Measurements from ENCODE around the gene TTC12.
A peak's percentile ranks its signal among the peaks of the same experiment; 100 is the strongest.

Gene TTC12

DNA sequence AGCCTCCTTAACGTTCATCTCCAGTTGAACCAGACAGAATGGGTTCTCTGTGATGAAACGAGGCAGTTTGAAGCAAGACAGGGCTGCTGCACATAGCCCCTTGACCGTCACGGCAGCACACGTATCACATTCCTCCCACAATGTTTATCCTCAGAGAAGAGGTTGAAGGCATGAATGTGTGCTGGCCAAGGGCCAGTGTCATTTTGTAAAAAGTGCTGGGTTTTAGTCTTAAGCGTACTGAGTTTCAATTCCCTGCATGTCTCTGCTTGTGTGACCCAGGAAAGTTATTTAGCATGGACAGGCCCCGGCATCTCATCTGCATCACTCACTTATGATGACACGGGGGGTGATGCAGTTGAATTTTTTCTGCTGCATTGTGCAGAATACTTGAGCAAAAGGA lies 31.6 kb downstream of the TTC12 start:
- Histone ChIP-seq H3K27ac (no peak overlapping the region), H3K4me3 (no peak overlapping the region), H3K4me2 (no peak overlapping the region), H3K9me3 (no peaks in the 10 kb centered on the region), H3K9ac (no peak overlapping the region), H3K4me1 (no peaks in the 10 kb centered on the region), H4K20me1 (no peaks in the 10 kb centered on the region), H3K27me3 (no peaks in the 10 kb centered on the region), H3K36me3 (no peaks in the 10 kb centered on the region)
- no peak for TF ChIP-seq Cebpa-rat (IDR thresholded peaks at IDR 0.05)

DNA sequence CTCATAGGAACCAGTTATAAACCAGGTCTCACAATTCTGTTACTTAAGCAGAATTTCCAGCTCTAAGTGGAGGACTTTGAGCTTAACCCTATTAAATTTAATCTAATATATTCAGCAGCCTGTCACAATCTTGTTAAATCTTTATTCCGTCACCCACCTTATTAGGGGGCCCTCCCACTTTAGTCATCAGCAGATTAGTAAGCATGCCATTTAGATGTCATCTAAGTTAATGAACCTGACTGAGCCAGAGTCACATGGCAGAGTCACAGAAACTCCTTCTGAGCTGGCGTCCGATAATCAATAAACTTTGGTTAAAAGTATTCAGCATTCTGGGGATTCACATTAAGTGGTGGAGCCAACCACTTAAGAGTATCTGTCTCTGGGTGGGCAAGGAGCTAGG lies 35.1 kb downstream of the TTC12 start:
- Histone ChIP-seq H3K4me2 (no peak overlapping the region), H3K36me3 (no peaks in the 10 kb centered on the region), H3K9me3 (no peaks in the 10 kb centered on the region), H3K27ac (no peak overlapping the region), H4K20me1 (no peaks in the 10 kb centered on the region), H3K4me1 (no peaks in the 10 kb centered on the region), H3K27me3 (no peaks in the 10 kb centered on the region), H3K9ac (no peak overlapping the region), H3K4me3 (no peak overlapping the region)
- no peak for TF ChIP-seq Cebpa-rat (IDR thresholded peaks at IDR 0.05)

DNA sequence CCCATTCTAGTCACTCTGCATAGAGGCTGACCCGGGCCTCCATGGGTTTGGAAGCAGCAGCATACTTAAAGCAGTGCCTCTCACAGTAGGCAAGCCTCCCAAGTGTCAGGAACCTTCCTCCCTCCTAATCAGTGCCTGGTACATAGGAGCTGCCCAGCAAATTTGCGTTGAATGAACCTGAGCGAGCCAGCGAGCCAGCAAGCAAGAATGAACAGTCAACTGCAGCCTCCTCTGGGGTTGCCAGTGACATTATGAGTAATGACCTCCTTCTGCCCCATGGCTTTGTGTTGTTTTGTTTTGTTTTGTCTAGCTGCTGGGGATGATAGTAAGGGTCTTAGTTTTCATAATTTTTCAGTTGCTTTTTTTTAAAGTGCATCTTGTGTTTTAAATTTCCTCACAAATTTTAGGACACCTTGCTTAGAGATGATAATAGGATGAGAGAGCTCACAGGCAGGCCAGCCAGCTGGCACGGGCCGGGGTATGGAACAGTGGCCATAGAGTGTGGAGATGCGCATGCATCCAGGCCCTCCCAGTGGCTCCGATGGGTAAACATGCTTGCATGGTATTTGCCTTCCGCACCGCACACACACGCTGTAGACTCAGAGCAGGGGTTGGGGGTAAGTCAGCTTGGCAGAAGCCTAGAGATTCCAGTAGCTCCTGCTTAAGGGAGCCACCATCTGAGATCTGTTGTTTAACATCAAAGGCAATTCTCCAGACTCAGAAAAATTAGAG lies 36.1 kb downstream of the TTC12 start:
- H3K4me1 ChIP-seq, result no peaks in the 10 kb centered on the region
- no peaks in the 10 kb centered on the region for H3K27me3 ChIP-seq
- TF ChIP-seq Cebpa-rat (IDR thresholded peaks at IDR 0.05), result no peak
- no peak overlapping the region for H3K27ac ChIP-seq
- H3K4me3 ChIP-seq, result no peak overlapping the region
- no peak overlapping the region for H3K4me2 ChIP-seq
- H3K36me3 ChIP-seq, result no peaks in the 10 kb centered on the region
- H3K9me3 ChIP-seq, result no peaks in the 10 kb centered on the region
- H4K20me1 ChIP-seq, result no peaks in the 10 kb centered on the region
- H3K9ac ChIP-seq, result no peak overlapping the region

DNA sequence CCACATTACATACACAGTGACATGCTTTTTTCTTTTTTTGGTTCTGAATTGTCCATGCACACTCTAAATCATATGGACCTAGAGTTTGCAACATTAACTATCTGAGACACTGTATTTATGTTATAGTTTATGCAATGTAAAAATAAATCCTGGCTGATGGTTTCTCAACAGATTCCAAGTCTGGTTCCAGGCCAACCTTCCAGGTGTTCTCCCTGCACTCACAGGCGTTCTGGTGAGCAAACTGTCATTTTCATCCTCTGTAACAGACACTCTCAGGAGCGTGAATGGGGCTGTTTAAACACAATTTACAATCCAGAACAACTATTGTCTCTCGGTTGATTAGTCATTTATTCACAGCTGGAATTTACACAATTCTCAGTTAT lies 36.7 kb downstream of the TTC12 start:
- Histone ChIP-seq H3K9ac (no peak overlapping the region), H3K9me3 (peaks cover 4% of the 10 kb centered on the region), H3K4me1 (no peaks in the 10 kb centered on the region), H4K20me1 (no peaks in the 10 kb centered on the region), H3K36me3 (no peaks in the 10 kb centered on the region), H3K27ac (no peak overlapping the region), H3K4me3 (no peak overlapping the region), H3K27me3 (no peaks in the 10 kb centered on the region), H3K4me2 (no peak overlapping the region)
- TF ChIP-seq Cebpa-rat (IDR thresholded peaks at IDR 0.05), result no peak

DNA sequence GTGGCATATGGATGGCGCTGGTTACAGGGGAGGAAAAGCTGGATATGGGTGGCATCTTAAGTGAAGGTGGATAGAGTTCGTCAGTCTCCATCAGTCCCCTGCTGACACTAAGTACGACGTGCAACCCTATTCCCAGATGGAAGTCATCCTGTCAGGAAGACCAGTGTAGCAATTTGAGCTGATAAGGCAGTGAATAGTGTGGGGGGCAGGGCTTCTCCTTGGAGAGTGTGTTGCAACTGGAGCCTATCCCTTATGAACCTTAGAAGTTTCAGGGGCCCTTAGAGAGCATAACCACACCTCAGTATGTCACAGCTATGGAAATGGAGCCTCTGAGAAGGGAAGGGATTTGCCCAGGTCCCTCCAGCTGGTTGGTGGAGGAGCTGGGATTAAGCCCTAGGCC lies 37.1 kb downstream of the TTC12 start:
- H3K9me3 ChIP-seq, result peaks cover 8% of the 10 kb centered on the region
- TF ChIP-seq Cebpa-rat (IDR thresholded peaks at IDR 0.05), result no peak
- H3K9ac ChIP-seq, result no peak overlapping the region
- H4K20me1 ChIP-seq, result no peaks in the 10 kb centered on the region
- H3K27me3 ChIP-seq, result no peaks in the 10 kb centered on the region
- H3K27ac ChIP-seq, result no peak overlapping the region
- no peaks in the 10 kb centered on the region for H3K4me1 ChIP-seq
- no peak overlapping the region for H3K4me2 ChIP-seq
- H3K4me3 ChIP-seq, result no peak overlapping the region
- no peaks in the 10 kb centered on the region for H3K36me3 ChIP-seq

DNA sequence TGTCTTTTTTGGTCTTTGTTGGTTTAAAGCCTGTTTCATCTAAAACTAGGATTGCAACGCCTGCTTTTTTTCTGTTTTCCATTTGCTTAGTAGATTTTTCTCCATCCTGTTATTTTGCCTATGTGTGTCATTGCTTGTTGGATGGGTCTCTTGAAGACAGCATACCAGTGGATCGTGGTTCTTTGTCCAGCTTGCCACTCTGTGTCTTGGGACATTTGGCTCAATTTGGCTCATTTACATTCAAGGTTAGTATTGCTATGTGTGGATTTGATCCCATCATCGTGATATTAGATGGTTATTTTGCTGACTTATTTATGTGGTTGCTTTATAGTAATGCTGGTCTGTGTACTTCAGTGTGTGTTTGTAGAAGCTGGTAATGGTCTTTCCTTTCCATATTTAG lies 41.8 kb downstream of the TTC12 start:
- Histone ChIP-seq H3K27me3 (no peaks in the 10 kb centered on the region), H4K20me1 (no peaks in the 10 kb centered on the region), H3K27ac (no peak overlapping the region), H3K36me3 (no peaks in the 10 kb centered on the region), H3K9me3 (peaks cover 30% of the 10 kb centered on the region), H3K9ac (no peak overlapping the region), H3K4me1 (no peaks in the 10 kb centered on the region), H3K4me2 (no peak overlapping the region), H3K4me3 (no peak overlapping the region)
- TF ChIP-seq Cebpa-rat (IDR thresholded peaks at IDR 0.05), result no peak

DNA sequence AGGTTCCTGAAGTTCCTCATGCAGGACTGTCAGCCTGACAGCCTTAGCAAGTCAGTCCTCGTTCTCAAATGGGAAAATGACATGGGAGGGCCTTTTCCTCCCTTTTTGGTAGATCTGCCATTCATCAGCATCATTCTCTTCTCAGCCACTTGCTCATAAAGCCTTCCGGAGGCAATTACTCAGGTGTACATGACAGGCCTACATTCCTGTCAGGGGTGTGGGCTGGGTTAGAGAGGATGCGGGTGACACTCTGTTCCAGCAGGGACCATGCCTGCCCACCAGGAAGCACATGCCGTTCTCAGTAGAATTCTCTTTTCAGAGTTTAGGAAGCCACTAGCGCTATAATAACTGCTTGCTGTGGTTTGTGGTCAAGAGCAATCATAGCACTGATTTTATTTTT lies 49.0 kb downstream of the TTC12 start:
- peaks cover 21% of the 10 kb centered on the region for H3K4me1 ChIP-seq
- no peak overlapping the region for H3K9ac ChIP-seq
- H3K27me3 ChIP-seq, result 0 out of 2 replicates have a peak, but pooled peaks cover 4% of the 10 kb centered on the region
- H3K9me3 ChIP-seq, result peaks cover 3% of the 10 kb centered on the region
- H4K20me1 ChIP-seq, result no peaks in the 10 kb centered on the region
- H3K4me2 ChIP-seq, result peak overlapping the region; percentile 50
- H3K36me3 ChIP-seq, result no peaks in the 10 kb centered on the region
- no peak overlapping the region for H3K27ac ChIP-seq
- TF ChIP-seq Cebpa-rat (IDR thresholded peaks at IDR 0.05), result no peak
- H3K4me3 ChIP-seq, result no peak overlapping the region

DNA sequence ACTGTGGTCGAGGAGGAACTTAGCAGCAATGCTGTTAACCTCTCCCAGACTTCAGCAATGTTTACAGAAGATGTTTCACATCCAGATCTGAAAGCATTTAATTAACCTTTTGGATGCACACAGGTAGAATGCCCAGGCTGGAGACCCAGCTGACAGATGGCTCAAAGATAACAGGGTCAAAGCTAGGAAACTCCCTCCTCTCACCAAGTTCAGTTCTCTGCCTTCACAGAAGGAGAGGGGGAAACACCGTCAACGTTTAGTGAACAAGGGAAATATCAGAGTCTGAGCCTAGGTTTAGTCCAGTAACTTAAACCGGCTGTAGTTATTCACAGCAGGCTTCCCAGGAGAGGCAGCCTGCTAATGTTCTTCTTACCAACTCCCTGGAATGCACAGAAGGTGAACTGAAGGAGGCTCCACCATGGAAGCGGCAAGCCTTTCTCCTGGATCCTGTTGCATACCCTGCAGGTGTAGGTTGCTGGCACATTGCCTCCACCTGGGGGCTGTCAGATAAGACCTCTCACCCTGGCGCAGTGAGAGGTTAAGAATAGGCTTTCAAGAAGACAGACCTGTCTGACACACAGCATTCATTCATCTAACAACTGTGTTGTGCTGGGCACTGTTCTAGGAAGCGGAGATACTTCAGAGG lies 49.7 kb downstream of the TTC12 start:
- no peak overlapping the region for H3K4me3 ChIP-seq
- no peak overlapping the region for H3K27ac ChIP-seq
- H3K9ac ChIP-seq, result no peak overlapping the region
- no peaks in the 10 kb centered on the region for H4K20me1 ChIP-seq
- TF ChIP-seq Cebpa-rat (IDR thresholded peaks at IDR 0.05), result no peak
- no peaks in the 10 kb centered on the region for H3K36me3 ChIP-seq
- no peaks in the 10 kb centered on the region for H3K9me3 ChIP-seq
- 0 out of 2 replicates have a peak, but pooled peaks cover 4% of the 10 kb centered on the region for H3K27me3 ChIP-seq
- H3K4me1 ChIP-seq, result peaks cover 21% of the 10 kb centered on the region
- H3K4me2 ChIP-seq, result peak overlapping the region; percentile 50

DNA sequence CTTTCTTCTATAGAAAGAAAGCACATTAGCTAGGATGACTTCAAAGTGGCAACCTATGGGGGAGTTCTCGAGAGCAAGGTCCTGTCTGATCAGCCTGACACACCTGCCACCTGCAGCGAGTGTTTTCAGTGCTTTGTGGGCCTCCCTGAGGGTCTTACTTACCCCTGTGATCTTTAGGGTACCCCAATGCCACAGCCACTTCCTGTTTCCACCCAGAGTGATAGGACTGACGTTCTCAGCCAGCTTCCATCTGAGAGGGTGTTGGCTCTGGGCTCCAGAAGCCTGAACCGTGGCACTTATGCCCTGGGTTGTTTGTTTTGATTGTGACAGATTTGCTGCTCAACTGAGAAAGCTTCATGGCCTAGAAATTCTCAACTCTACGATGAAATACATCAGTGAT lies 51.5 kb downstream of the TTC12 start:
- no peak for TF ChIP-seq Cebpa-rat (IDR thresholded peaks at IDR 0.05)
- H3K4me2 ChIP-seq, result no peak overlapping the region
- H3K27me3 ChIP-seq, result 0 out of 2 replicates have a peak, but pooled peaks cover 4% of the 10 kb centered on the region
- no peaks in the 10 kb centered on the region for H3K9me3 ChIP-seq
- H3K27ac ChIP-seq, result no peak overlapping the region
- H4K20me1 ChIP-seq, result no peaks in the 10 kb centered on the region
- no peaks in the 10 kb centered on the region for H3K36me3 ChIP-seq
- no peak overlapping the region for H3K9ac ChIP-seq
- no peak overlapping the region for H3K4me3 ChIP-seq
- peaks cover 21% of the 10 kb centered on the region for H3K4me1 ChIP-seq

DNA sequence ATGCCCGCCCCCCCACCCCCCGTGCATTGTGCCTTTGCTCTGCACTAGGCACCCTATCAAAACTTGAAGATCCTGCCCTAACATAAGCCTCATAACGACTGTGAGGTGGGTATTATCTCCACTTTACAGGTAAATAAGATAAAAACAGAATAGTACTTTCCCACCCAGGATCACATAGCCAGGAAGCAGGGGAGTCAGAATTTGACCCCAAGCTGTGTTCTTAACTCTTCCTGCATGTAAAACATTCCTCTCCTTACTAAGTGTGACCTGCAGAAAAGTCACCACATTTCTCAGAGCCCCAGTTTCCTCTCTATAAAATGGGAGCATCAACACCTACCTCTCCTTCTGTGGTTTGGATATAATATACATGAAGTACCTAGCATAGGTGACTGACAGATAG lies 55.0 kb downstream of the TTC12 start:
- H3K27me3 ChIP-seq, result 0 out of 2 replicates have a peak, but pooled peaks cover 4% of the 10 kb centered on the region
- TF ChIP-seq Cebpa-rat (IDR thresholded peaks at IDR 0.05), result no peak
- no peak overlapping the region for H3K27ac ChIP-seq
- no peaks in the 10 kb centered on the region for H3K36me3 ChIP-seq
- H3K4me3 ChIP-seq, result no peak overlapping the region
- no peak overlapping the region for H3K9ac ChIP-seq
- H3K9me3 ChIP-seq, result no peaks in the 10 kb centered on the region
- no peaks in the 10 kb centered on the region for H4K20me1 ChIP-seq
- H3K4me1 ChIP-seq, result peaks cover 4% of the 10 kb centered on the region
- no peak overlapping the region for H3K4me2 ChIP-seq
